Measurements from ENCODE around the gene CIRBP. TPM values are rescaled to one million over a fixed set of nuclear protein-coding genes. Genes with fewer than 3 reads are reported as not detected.
A peak's percentile ranks its signal among the peaks of the same experiment; 100 is the strongest.

CIRBP gene
- total and polyA plus RNA-seq, 2 of the 13 experiments (the other 11 are each of a cell fraction or from before 2014, with no cell fraction given), result 133 to 140 TPM

DNA sequence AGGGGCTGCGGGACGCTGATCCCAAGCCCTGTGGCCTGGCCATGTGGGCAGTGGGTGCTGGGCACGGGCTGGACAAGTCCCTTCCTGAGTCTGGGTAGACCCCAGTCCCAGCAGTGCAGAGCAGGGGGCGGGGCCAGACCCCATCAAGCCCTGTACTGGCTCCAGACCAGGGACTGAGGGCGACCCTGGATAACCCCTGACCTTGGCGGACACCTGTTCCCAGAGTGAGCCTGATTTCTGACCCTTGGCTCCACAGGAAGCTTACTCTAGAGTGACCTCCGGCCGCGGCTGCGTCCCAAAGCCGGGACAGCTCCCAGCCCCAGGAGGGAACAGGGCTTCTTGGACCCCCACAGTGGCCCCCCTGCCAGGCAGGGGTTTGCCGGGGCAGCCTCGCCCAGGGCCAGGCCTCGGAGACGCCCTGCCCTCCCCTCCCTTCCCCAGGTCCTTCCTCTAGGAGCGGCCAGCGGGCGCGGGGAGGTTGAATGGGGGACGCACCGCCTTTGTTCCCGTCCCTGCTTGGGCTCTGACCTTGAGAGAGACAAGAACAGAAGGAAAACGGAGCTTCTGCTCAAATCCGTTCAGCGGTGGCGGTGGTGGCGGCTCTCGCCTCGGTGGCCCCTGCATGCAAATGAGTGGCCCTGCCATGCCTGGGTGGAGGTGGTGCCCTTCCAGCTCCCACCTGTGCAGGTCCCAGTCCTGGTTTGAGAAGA lies 14.2 kb downstream of the CIRBP start:
- no peaks in the 10 kb centered on the region for H4K20me1 ChIP-seq (ENCODE audit: insufficient read depth, low read length)
- no peak overlapping the region for H2AFZ ChIP-seq (ENCODE audit: low read length)
- peaks cover 2 to 9% of the 10 kb centered on the region in 2 experiments; a peak in 3 of 5 replicates for H3K36me3 ChIP-seq (replicated peaks in 1 of 2; ENCODE audit: control insufficient read depth in 1 of 2, insufficient read depth in 2 of 2, low read length in 2 of 2)
- in situ Hi-C loops (cut with HindIII; ENCODE audit: extremely low pct_ligation_motif_present, low pct_unique_long_range_greater_than_20kb), result loop anchor here (5.0 kb wide), 2 partner anchors 34 to 89 kb away; no protein-coding TSS in a partner anchor
- H3K27me3 ChIP-seq (ENCODE audit: control insufficient read depth in 1 of 2, insufficient read depth in 2 of 2, low read length in 2 of 2), result no peaks in the 10 kb centered on the region; a peak in 1 of 5 replicates
- peak overlapping the region; percentile 60 for H3K9ac ChIP-seq (ENCODE audit: insufficient read depth, low read depth, low read length)
- H3K9me3 ChIP-seq (ENCODE audit: low read length), result no peaks in the 10 kb centered on the region
- peaks cover 42% of the 10 kb centered on the region for H3K4me1 ChIP-seq (ENCODE audit: insufficient read depth, low read length)
- ChIA-PET POLR2A (interaction anchor here (0.6 to 3.5 kb wide), 20 partner anchors 8 to 208 kb away, joined by 3 to 61 read pairs (median 6); partner anchors contain the start of genes CIRBP, FAM174C and REEP6), CTCF (ENCODE audit: low intra/inter-chr PET ratio, low total read pairs) (no interaction called here)
- FAIRE-seq (peak; percentile 59), DNase-seq (ENCODE audit: low spot score) (no peak), ATAC-seq (peak; percentile 21)
- H3K27ac ChIP-seq (ENCODE audit: extremely low read length, insufficient read depth, low read length), result peak overlapping the region; percentile 75
- intact Hi-C loops (cut with micrococcal nuclease; ENCODE audit: unreplicated experiment), result no loop called here
- WGBS (ENCODE audit: low lambda C conversion rate), result no CpG with 5 or more reads among the region's 29 CpGs
- H3K4me2 ChIP-seq (ENCODE audit: low read depth, low read length), result peak overlapping the region; percentile 89
- H3K79me2 ChIP-seq (ENCODE audit: insufficient read depth, low read length), result peaks cover 19% of the 10 kb centered on the region
- no TSS peak for BruUV-seq (replicated peaks)
- peak overlapping the region; percentile 59 to 70 (median 63) for H3K4me3 ChIP-seq (replicated peaks in 1 of 3; ENCODE audit: insufficient read depth in 1 of 3, low read depth in 2 of 3, low read length in 3 of 3)
- TF ChIP-seq MED13 (CRISPR knock-in tag; IDR thresholded peaks at IDR 0.05) (no peak), SOX5 (CRISPR knock-in tag; IDR thresholded peaks at IDR 0.05; ENCODE audit: borderline replicate concordance) (peak; percentile 50; the same call in 1 of the 2 replicates), TSC22D2 (CRISPR knock-in tag; IDR thresholded peaks at IDR 0.05; ENCODE audit: borderline replicate concordance) (no peak), IRX3 (CRISPR knock-in tag; IDR thresholded peaks at IDR 0.05; ENCODE audit: borderline replicate concordance, low read depth) (no peak), ZNF841 (CRISPR knock-in tag; IDR thresholded peaks at IDR 0.05; ENCODE audit: borderline replicate concordance) (no peak), KMT2B (CRISPR knock-in tag; IDR thresholded peaks at IDR 0.05) (no peak), PREB (CRISPR knock-in tag; IDR thresholded peaks at IDR 0.05) (no peak), RXRB (CRISPR knock-in tag; IDR thresholded peaks at IDR 0.05; ENCODE audit: borderline replicate concordance) (peak; percentile 99), HHEX (CRISPR knock-in tag; IDR thresholded peaks at IDR 0.05) (no peak), FOXA3 (CRISPR knock-in tag; IDR thresholded peaks at IDR 0.05) (0 out of 2 replicates have a peak, but pooled peaks have one; percentile 42), ZFYVE20 (CRISPR knock-in tag; IDR thresholded peaks at IDR 0.05; ENCODE audit: borderline replicate concordance, low read depth) (no peak), BHLHE40 (IDR thresholded peaks at IDR 0.05; ENCODE audit: low read length) (no peak), MLLT10 (CRISPR knock-in tag; IDR thresholded peaks at IDR 0.05) (no peak), ZNF749 (CRISPR knock-in tag; IDR thresholded peaks at IDR 0.05; ENCODE audit: borderline replicate concordance) (no peak), ARID5B (CRISPR knock-in tag; IDR thresholded peaks at IDR 0.05) (peak; percentile 65)
- TF ChIP-seq, protein P1, sequence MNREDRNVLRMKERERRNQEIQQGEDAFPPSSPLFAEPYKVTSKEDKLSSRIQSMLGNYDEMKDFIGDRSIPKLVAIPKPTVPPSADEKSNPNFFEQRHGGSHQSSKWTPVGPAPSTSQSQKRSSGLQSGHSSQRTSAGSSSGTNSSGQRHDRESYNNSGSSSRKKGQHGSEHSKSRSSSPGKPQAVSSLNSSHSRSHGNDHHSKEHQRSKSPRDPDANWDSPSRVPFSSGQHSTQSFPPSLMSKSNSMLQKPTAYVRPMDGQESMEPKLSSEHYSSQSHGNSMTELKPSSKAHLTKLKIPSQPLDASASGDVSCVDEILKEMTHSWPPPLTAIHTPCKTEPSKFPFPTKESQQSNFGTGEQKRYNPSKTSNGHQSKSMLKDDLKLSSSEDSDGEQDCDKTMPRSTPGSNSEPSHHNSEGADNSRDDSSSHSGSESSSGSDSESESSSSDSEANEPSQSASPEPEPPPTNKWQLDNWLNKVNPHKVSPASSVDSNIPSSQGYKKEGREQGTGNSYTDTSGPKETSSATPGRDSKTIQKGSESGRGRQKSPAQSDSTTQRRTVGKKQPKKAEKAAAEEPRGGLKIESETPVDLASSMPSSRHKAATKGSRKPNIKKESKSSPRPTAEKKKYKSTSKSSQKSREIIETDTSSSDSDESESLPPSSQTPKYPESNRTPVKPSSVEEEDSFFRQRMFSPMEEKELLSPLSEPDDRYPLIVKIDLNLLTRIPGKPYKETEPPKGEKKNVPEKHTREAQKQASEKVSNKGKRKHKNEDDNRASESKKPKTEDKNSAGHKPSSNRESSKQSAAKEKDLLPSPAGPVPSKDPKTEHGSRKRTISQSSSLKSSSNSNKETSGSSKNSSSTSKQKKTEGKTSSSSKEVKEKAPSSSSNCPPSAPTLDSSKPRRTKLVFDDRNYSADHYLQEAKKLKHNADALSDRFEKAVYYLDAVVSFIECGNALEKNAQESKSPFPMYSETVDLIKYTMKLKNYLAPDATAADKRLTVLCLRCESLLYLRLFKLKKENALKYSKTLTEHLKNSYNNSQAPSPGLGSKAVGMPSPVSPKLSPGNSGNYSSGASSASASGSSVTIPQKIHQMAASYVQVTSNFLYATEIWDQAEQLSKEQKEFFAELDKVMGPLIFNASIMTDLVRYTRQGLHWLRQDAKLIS (CRISPR knock-in tag; IDR thresholded peaks at IDR 0.05), result no peak

Measured in HepG2 (cell line).